ENCODE results near the gene B3GAT3.

GRCh38 chr11:62580959-62581715 is 40.6 kb downstream of the B3GAT3 start:
- TF ChIP-seq CTCF (IDR thresholded peaks at IDR 0.05) (no peak), POLR2A (IDR thresholded peaks at IDR 0.05) (no peak), POLR2AphosphoS5 (IDR thresholded peaks at IDR 0.05) (no peak)

Measured in prostate gland (tissue), 2 donors.